ENCODE measurements around the gene SOX12.

GRCh38 chr20:288956-289692, 36.2 kb upstream of the SOX12 start:
- no peak for TF ChIP-seq NR1H2 (CRISPR knock-in tag; IDR thresholded peaks at IDR 0.05)
- no peak for TF ChIP-seq SP1 (CRISPR knock-in tag; conservative IDR thresholded peaks at IDR 0.05)
- no peak for TF ChIP-seq ATF6 (CRISPR knock-in tag; IDR thresholded peaks at IDR 0.05)
- TF ChIP-seq TEAD1 (CRISPR knock-in tag; IDR thresholded peaks at IDR 0.05), result no peak
- no peak for TF ChIP-seq CTCF (IDR thresholded peaks at IDR 0.05)

Data from WTC11 (cell line).